GM21576 (cell line): ENCODE data around the gene ACBD6.
A peak's percentile ranks its signal among the peaks of the same experiment; 100 is the strongest.

Experiments
- ATAC-seq: cut with Tn5 transposase; IDR thresholded peaks from one replicate; pipeline ENCODE4 v1.9.1; 2021; ENCODE audit warnings: mild to moderate bottlenecking, moderate library complexity; ENCODE audit not compliant: unreplicated experiment

Gene ACBD6

DNA sequence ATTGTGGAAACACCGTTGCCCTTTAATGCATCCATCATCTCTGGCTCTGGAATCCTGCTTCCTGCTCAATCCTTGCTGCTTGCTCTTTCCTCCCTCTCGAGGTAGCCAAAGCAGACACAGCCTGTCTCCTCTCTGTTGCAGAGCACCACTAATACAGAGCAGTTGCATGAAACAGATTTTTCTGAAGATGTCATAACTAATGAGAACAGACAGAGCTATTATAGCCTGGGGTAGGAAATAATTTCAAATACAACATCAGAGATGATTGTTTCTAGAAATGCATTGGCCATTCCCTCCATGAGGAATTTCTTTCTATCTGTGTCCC is 23.3 kb upstream of the ACBD6 start:
- no peak for ATAC-seq

DNA sequence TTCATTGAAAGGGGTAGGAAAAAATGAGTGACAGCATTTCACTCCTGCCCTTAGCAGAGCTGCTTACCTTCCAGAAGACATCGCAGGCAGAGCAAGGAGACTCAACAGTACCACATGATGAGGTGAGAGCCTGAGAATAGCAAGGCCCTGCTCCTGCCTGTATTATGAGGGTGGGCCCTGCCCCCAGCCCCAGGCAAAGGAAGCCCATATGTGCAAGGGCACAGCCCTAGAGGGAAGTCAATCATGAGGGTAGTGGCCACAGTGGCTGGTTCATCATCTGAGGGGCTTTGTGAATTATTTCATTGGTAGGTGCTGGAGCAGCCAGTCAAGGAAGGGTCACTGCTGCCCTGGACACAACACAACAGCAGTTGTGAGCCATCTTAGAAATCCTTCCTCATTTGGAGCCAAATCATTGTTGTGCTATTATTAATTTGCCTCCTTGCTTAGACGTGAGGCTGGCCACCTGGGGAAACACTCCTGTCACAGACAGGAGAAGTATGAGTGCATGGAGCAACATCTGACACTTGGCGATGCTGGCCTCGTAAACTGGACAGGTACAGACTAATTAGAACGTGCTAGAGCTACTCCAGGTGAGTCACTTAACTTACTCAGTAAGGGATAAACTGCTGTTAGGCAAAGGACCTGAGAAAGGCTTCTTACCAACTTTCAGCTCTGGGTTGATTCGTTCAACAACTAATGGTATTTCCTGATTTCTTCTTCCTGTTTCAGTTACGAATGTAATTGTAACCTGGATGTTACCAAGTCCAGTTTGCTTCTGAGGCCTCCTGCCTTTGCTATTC is 22.7 kb upstream of the ACBD6 start:
- no peak for ATAC-seq

DNA sequence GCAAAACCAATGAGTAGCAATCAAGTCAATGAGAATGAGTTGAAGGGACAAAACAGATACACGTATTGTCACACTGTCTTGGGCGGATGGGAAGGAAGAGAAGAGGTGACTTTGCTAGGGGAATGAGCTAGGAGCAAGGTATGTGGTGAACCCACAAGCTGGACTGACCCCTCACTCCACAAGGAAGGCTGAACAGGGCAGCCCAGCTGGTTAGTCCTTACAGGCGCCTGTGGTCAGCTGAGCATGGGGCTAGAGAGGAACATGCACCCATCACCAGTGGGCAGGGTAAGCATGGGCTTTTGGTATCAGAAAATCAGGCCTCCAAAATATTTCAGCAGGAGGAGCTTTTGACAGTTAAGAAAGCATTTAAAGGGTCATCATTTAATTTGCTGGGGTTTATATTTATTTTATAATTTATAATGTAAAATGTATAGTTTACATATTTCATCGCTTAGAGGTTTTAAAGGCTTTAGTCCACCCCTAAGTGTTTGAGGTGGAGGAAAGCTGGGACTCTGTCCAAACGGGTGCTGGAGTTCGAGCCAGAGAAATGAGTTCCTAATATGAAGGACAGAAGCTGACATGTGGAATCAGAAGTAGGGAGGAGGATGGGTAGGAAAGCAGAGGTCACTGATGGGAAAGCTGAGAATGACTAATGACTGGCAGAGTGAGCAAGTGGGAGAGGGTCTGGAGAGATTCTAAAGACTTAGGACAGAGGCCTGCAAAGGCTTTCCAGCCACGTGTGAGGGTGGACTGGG is 22.0 kb upstream of the ACBD6 start:
- no peak for ATAC-seq

DNA sequence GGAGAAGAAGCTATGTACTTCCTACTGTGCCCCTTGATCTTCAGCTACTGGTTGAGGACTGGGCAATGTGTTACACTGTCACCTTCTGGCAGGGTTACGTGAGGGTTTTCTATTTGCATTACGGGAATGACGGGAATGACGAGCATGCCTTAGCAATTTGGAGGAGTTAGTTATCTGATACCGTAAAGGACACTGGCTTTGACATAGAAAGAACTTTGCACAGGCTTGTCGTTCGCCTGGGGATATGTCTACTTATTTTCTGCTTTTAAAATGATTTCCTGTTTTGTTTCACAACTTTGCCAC is 19.8 kb upstream of the ACBD6 start:
- ATAC-seq: no peak

DNA sequence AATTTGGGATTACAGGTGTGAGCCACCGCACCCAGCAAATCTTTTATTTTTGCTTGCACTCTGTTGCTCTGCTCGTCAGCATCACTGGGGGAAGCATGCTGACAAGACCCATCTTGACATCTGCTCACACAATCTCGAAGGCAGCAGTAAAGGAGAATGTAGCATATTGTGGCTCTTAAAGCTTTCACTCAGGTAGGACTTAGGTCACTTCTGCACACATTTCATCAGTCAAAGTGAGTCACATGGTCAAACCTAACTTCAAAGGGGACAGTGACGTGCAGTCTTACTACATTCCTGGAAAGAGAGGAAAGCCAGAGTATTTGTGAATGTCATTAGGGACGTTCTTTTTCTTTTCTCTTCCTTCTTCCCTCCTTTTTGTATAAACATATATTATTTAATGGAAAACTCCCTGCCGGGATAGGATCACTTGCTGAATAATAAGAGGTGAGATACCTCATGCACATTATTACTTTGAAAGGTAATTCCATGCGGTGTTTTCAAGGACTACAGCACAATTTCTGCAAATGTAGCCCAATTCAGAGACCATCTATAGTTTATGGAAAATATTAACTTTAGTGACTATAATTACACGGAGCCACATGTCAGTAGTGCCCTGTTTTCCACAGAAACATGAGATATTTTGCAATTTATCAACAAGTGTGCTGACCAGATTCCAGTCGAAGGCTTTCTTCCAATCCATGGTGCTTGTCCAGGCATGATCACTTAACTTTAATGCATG is 19.3 kb upstream of the ACBD6 start:
- ATAC-seq: no peak

DNA sequence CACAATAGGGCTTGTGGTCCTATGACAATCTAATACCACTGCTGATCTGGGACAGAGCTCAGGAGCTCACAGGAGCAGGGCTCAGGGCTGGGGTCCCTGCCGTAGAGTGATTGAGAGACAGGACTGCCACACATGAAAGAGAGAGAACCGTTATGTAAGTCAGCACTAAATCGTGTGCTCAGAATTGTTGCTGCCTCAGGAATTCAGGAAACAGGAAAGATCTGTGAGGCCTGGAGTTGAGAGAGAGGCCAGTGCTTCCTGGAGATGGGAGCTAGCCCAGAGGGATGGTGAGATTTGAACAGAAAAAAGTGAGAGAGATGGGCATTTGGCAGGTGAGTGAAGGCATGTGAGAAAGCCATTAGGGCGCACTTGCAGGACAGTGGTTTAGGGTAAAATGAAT is 17.5 kb upstream of the ACBD6 start:
- no peak for ATAC-seq

DNA sequence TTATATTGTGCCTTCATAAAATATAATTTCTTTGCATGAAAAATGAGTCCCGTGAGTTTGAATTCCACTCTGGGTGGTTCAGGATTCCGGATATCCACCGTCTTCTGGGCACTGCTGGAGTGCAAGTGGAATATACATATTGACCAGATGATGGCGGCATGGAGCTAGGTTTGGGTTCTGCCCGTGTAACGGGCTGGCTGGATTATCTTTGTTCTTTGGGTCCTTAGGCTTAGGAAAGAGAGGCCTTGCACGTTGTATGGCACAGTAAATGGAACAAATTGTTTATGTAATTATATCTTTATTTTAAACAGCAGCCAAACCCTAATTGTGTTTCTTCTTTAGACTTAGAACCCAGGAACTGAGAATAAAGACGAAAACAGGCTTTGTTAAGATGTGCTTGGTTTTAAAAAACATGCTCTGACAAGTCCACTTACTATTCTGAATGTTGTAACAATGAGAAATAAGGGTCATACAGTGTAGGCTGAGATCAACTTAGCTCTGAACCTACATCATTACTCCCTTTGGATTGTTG is 13.5 kb upstream of the ACBD6 start:
- ATAC-seq: peak; percentile 94

DNA sequence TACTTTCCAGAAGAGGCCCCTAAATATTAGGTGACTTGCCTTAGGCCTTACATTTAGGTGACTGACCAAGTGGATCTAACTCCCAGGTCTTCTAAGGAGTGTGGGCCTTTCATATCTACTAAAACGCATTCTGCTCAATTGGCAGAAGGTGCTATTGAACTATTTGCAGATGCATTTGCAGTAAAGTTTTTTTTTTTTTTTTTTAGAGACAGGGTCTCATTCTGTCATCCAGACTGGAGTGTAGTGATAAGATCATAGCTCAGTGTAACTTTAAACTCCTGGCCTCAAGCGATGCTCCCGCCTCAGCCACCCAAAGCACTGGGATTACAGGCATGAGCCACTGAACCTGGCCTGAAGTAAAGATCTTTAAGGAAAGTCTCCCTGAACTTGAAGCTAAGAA is 13.0 kb upstream of the ACBD6 start:
- ATAC-seq: no peak

DNA sequence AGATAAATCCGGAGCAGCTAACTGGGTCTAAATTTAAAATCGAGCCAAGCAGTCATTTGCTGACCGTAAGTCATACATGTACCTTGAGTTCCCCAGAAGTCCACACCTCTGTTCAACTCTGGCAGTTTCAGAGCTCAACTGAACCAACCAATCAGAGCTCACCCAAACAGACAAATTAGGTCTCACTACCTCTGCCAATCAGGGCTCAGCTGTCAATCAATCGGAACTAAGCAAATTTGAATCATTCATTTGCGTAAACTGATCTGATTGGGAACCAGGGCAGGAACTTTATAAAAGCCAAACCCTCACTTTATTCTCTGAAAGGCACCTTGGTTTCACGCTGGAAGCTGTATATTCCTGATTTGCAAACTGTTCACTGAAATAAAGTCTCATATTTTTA is 11.2 kb upstream of the ACBD6 start:
- no peak for ATAC-seq

DNA sequence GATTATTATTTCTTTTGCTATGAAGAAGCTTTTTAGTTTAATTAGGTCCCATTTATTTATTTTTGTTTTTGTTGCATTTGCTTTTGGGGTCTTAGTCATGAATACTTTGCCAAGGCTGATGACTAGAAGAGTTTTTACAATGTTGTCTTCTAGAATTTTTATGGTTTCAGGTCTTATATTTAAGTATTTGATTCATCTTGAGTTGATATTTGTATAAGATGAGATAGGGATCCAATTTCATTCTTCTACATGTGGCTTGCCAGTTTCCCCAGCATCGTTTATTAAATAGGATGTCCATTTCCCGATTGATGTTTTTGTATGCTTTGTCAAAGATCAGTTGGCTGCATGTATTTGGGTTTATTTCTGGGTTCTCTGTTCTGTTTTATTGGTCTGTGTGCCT is 8.5 kb upstream of the ACBD6 start:
- no peak for ATAC-seq

DNA sequence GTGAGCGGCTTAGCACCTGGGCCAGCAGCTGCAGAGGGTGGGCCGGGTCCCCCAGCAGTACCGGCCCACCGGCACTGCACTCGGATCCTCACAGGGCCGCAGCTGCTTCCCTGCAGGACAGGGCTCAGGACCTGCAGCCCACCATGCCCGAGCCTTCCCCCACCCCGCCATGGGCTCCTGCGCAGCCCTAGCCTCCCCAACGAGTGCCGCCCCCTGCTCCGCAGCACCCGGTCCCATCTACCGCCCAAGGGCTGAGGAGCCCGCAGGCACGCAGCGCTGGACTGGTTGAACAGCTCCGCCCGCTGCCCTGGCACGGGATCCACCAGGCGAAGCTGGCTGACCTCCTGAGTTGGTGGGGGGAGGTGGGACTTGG is 6.3 kb upstream of the ACBD6 start:
- ATAC-seq: no peak

DNA sequence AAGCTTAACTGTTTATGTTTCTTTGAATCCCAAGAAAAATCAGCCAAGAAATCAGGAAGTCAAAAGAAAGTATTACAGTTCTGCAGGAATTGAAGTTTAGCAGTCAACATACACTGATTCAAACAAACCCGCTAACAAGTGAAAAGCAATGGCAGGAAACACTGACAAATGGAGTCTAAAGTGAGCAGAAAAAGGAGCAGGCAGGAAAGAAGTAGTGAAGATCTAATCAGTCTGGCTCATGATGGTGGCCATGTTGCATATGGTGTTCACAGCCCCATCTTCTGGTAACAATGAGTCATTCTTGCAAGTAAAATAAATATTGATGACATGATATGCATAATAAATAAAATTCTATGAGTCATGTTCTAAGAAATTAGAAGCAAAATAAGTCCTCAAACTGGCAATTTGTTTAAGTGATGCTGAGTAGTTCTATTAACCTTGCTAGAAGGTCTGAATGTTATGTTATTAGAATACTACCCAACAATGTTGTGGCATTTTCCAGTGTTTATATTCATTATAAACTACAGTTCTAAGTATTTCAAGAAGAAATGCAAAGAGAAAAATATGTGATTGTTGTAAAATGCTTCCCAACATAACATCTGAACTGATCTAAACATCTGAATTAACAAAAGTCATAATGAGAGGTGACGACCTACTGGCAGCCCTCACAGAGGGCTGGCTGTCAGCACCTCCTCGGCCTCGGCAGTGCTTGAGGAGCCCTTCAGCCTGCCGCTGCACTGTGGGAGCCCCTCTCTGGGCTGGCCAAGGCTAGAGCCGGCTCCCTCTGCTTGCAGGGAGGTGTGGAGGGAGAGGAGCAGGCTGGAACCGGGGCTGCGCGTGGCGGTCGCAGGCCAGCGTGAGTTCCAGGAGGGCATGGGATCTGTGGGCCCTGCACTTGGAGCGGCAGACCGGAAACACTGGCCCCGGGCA is 5.7 kb upstream of the ACBD6 start:
- ATAC-seq: no peak

DNA sequence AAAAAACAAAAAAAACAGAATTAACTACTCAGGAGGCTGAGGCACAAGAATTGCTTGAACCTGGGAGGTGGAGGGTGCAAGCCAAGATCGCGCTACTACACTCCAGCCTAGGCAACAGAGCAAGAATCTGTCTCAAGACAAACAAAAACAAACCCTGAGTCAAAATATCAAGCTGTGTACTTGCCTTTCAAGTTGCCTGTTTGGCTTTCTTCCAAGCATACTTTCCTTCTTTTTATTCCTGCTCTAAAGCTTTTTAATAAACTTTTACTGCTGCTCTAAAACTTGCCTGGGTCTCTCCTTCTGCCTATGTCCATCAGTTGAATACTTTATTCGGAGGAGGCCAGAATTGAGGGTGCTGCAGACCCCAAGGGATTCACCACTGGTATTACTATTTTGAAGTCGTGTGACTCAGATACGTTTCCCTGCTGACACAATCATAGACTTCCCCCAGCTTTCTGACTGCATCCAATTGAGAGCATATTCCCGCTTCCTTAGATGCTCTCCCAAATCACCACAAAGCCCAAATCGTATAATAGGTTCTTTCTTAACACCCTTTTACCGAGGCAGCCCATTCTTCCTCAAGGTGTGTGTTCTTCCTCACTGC is 3.5 kb upstream of the ACBD6 start:
- ATAC-seq: no peak

DNA sequence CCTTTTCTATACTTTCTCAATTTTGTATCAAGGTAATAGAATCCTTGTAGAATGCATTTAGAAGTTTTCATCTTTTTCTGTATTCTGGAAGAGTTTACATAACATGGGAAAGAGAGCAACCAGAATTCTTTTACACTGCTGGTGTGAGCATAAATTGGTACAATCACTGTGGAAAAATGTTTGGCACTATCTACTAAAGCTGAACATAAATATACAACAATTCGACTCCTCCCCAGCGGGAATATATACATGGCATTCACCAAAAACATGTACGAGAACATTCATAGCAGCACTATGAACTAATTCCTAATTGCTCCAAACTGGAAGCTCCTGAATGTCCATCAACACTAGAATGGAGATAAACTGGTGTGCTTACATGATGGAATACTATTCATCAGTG is 1.8 kb upstream of the ACBD6 start:
- no peak for ATAC-seq

DNA sequence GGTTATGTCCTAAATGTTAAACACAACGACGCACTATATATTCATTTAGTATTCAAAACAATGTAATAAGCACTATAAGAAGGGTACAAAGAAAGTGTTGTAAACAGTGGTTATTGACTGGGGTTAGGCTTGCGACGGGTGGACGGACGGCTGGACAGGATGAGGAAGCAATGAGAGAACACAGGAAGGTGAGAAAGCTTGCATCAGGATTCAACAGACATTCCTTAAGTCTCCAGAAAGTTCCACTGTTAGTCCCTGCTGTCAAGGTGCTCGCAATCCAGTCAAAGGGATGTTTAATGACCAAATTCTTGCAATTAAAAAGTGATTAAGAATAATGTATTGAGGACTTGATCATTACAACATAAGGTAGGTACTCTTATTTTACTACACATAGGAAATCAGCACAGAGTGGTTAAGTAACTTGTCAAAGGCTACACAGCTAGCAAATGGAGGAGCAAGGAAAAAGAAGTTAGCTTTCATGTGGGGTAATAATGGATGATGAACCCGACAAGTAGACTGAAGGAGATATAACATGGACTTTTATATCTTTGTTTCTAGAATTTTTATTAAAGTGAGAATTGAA is 994 bp upstream of the ACBD6 start:
- no peak for ATAC-seq

DNA sequence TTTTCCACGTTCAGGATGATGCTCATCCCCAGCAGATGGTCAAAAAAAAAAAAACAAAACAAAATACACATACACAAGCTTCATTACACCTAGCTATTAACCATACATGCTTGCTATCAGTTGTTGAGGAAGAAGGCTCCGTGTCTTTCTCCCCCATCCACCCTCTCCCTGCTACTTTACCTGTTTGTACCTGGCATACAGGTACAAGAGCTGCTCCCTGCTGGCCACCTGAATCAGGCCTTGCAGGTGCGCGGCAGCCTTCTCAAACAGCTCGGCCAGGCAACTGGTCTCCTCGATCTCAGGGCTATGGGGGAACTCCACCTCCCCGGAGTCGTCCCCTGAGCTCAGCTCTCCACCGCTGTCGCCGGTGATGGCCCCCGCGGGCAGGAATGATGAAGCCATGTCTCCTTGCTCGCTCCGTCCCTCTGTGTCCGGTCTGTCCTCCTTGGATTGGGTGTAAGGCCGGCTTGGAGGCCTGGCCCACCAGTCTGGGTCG is 464 bp downstream of the ACBD6 start:
- peak; percentile 33 for ATAC-seq

DNA sequence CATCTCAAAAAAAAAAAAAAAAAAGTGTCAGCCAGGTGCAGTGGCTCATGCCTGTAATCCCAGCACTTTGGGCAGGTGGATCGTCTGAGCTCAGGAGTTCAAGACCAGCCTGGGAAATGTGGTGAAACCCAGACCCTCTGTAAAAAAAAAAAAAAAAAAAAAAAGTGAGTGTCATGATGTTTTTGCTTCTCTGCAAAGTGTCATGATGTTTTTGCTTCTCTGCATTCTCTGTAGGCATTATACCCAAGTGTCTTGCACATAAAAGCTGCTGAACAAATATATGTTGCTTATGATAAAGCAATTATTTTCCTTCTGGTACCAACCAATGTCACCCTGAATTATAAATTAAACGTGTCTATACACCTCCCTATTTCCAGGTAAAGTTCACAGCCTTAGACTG is 1.7 kb downstream of the ACBD6 start:
- ATAC-seq: no peak

DNA sequence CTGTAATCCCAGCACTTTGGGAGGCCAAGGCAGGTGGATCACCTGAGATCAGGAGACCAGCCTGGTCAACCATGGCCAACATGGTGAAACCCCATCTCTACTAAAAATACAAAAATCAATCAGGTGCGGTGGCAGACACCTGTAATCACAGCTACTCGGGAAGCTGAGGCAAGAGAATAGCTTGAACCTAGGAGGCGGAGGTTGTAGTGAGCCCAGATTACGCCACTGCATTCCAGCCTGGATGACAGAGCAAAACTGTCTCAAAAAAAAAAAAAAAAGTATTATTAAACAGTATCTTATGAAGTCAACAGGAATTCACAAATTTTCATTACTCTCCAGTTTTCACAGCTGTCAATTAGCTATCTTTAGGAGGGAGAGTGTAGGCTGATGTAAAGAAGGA is 3.8 kb downstream of the ACBD6 start:
- no peak for ATAC-seq

DNA sequence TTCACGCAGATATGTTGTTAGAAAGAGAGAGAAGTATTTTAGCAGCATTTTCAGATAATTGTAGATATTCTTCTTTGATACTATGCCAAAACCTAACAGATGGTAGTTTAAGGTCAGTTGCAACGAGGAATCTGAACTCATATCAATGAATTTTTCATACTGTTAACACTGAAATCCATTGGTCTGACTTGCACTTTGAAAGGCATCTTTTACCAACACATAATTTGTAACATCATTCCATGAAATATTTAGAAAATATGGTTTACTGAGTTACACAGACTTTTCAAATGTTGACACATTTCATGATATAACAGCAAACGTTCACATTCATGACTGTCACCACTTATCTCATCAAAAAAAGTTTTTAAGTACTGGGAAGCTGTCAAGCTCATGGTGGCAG is 4.6 kb downstream of the ACBD6 start:
- ATAC-seq: no peak

DNA sequence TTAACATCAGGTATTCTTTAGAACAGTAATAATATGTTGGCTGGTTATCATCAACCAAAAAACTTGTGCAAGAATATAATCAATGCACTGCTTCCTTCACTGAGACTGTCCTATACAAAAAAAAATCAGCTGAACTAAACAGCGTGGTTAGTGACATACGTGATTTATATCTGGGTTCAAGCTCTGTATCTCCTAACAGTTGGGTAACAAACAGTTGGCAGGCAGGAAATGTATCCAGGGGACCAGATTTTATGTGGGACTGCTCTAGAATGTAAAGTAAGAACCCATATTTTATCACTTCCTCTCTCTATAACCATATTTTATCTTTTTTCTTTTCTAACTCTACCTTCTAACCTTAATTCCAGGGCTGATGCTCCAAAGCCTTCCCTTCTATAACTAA is 8.0 kb downstream of the ACBD6 start:
- ATAC-seq: no peak
